Measurements from ENCODE around the gene TCTN3. TPM values are rescaled to one million over a fixed set of nuclear protein-coding genes. Genes with fewer than 3 reads are reported as not detected.

Gene TCTN3
- total and polyA plus RNA-seq, 4 donors: 15.1 to 18.3 (median 17.3) TPM

DNA sequence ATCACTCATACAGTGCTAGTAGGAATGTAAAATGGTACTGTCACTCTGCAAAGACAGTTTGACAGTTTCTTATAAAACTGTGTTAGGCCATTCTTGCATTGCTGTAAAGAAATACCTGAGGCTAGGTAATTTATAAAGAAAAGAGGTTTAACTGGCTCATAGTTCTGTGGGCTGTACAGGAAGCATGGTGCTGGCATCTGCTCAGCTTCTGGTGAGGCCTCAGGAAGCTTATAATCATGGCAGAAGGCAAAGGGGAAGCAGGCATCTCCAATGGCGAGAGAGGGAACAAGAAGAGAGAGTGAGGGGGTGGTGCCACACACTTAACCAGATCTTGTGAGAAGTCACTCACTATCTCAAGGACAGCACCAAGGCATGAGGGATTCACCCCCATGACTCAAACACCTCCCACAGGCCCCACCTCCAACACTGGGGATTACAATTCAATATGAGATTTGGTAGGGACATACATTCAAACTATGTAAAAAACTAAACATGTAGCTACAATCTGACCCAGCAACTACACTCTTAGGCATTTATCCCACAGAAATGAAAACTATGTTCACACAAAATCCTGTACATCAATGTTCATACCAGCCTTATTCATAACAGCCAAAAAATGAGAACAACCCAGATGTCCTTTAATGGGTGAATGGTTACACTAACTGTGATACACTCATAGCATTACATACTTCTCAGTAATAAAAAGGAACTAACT lies 42.2 kb downstream of the TCTN3 start (continued):
- TF ChIP-seq, protein P1, sequence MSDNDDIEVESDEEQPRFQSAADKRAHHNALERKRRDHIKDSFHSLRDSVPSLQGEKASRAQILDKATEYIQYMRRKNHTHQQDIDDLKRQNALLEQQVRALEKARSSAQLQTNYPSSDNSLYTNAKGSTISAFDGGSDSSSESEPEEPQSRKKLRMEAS (IDR thresholded peaks at IDR 0.05): no peak
- TF ChIP-seq HNF4G (IDR thresholded peaks at IDR 0.05) (no peak), RXRA (IDR thresholded peaks at IDR 0.05) (no peak)

DNA sequence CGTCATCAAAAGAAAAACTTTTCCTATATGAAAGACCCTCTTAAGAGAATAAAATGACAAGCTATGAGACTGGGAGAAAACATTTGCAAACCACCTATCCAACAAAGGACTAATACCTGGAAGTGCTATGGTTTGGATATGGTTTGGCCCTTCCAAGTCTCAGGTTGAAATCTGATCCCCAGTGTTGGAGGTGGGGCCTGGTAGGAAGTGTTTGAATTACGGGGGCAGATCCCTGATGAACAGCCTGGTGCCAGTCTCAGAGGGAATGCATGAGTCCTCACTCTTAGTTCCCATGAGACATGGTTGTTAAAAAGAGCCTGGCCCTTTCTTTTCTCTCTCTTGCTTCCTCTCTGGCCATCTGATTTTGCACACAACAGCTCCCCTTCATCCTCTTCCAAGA lies 43.5 kb downstream of the TCTN3 start:
- Histone ChIP-seq H3K9ac (ENCODE audit: low read depth in 1 of 2, low read length in 2 of 2) (no peak overlapping the region), H3K27ac (ENCODE audit: low read depth in 1 of 2, low read length in 2 of 2) (no peak overlapping the region), H3K9me3 (ENCODE audit: control insufficient read depth in 4 of 4, low read length in 3 of 4) (no peaks in the 10 kb centered on the region), H3K27me3 (ENCODE audit: control insufficient read depth in 4 of 4, insufficient read depth in 4 of 4, low read length in 3 of 4) (no peaks in the 10 kb centered on the region), H3K4me1 (ENCODE audit: control insufficient read depth in 4 of 4, insufficient read depth in 4 of 4, low read length in 3 of 4) (peaks cover 0 to under 1% (median 0%) of the 10 kb centered on the region in 4 donors), H3K36me3 (ENCODE audit: control insufficient read depth in 4 of 4, insufficient read depth in 3 of 4, low read depth in 1 of 4, low read length in 3 of 4) (peaks cover 4 to 22% (median 16%) of the 10 kb centered on the region in 4 donors), H3K4me3 (ENCODE audit: low read depth in 1 of 3, low read length in 3 of 3) (no peak overlapping the region)
- DNase-seq (ENCODE audit: low spot score): no peak
- 90% methylated on average over 2 of the region's 2 CpGs for WGBS
- TF ChIP-seq, protein P2, sequence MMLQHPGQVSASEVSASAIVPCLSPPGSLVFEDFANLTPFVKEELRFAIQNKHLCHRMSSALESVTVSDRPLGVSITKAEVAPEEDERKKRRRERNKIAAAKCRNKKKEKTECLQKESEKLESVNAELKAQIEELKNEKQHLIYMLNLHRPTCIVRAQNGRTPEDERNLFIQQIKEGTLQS (IDR thresholded peaks at IDR 0.05): no peak
- TF ChIP-seq HNF4G (IDR thresholded peaks at IDR 0.05) (no peak), NR2F2 (IDR thresholded peaks at IDR 0.05) (no peak)

DNA sequence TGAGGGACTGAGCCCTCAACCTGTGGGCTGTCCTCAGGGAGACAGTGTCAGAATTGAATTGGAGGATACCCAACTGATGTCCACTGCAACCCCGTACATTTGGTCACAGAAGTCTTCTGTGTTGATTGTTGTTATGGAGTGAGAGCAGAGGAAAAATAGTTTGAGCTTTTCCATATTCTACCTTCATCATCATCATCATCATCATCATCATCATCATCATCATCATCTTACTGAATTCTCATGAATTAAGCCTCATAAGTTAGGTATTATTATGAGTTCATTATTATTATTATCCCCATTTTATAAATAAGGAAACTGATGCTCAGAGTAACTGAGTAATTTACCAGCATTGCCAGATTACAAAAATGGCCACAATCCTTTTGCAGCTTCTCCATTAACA lies 45.6 kb downstream of the TCTN3 start:
- peaks cover 5 to 25% (median 16%) of the 10 kb centered on the region in 4 donors for H3K36me3 ChIP-seq (ENCODE audit: control insufficient read depth in 4 of 4, insufficient read depth in 3 of 4, low read depth in 1 of 4, low read length in 3 of 4)
- DNase-seq (ENCODE audit: low spot score): no peak
- WGBS: 100% methylated on average over 1 of the region's 1 CpG
- no peak overlapping the region for H3K9ac ChIP-seq (ENCODE audit: low read depth in 1 of 2, low read length in 2 of 2)
- H3K27ac ChIP-seq (ENCODE audit: low read depth in 1 of 2, low read length in 2 of 2): no peak overlapping the region
- no peaks in the 10 kb centered on the region for H3K27me3 ChIP-seq (ENCODE audit: control insufficient read depth in 4 of 4, insufficient read depth in 4 of 4, low read length in 3 of 4)
- no peaks in the 10 kb centered on the region for H3K4me1 ChIP-seq (ENCODE audit: control insufficient read depth in 4 of 4, insufficient read depth in 4 of 4, low read length in 3 of 4)
- TF ChIP-seq HNF4A (conservative IDR thresholded peaks at IDR 0.05) (no peak), FOXA1 (IDR thresholded peaks at IDR 0.05) (no peak), GABPA (IDR thresholded peaks at IDR 0.05 in 1 of 2, conservative IDR thresholded peaks at IDR 0.05 in 1 of 2) (no peak), HNF4G (IDR thresholded peaks at IDR 0.05) (no peak), FOXA2 (IDR thresholded peaks at IDR 0.05) (no peak), JUND (IDR thresholded peaks at IDR 0.05) (no peak), RXRA (IDR thresholded peaks at IDR 0.05) (no peak), TAF1 (conservative IDR thresholded peaks at IDR 0.05) (no peak), RAD21 (IDR thresholded peaks at IDR 0.05) (no peak), NR2F2 (IDR thresholded peaks at IDR 0.05) (no peak), EGR1 (IDR thresholded peaks at IDR 0.05; ENCODE audit: low read depth in 2 of 2) (no peak), YY1 (IDR thresholded peaks at IDR 0.05) (no peak), SP1 (IDR thresholded peaks at IDR 0.05) (no peak)
- TF ChIP-seq, protein P3, sequence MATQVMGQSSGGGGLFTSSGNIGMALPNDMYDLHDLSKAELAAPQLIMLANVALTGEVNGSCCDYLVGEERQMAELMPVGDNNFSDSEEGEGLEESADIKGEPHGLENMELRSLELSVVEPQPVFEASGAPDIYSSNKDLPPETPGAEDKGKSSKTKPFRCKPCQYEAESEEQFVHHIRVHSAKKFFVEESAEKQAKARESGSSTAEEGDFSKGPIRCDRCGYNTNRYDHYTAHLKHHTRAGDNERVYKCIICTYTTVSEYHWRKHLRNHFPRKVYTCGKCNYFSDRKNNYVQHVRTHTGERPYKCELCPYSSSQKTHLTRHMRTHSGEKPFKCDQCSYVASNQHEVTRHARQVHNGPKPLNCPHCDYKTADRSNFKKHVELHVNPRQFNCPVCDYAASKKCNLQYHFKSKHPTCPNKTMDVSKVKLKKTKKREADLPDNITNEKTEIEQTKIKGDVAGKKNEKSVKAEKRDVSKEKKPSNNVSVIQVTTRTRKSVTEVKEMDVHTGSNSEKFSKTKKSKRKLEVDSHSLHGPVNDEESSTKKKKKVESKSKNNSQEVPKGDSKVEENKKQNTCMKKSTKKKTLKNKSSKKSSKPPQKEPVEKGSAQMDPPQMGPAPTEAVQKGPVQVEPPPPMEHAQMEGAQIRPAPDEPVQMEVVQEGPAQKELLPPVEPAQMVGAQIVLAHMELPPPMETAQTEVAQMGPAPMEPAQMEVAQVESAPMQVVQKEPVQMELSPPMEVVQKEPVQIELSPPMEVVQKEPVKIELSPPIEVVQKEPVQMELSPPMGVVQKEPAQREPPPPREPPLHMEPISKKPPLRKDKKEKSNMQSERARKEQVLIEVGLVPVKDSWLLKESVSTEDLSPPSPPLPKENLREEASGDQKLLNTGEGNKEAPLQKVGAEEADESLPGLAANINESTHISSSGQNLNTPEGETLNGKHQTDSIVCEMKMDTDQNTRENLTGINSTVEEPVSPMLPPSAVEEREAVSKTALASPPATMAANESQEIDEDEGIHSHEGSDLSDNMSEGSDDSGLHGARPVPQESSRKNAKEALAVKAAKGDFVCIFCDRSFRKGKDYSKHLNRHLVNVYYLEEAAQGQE (IDR thresholded peaks at IDR 0.05): no peak
- TF ChIP-seq, protein P4, sequence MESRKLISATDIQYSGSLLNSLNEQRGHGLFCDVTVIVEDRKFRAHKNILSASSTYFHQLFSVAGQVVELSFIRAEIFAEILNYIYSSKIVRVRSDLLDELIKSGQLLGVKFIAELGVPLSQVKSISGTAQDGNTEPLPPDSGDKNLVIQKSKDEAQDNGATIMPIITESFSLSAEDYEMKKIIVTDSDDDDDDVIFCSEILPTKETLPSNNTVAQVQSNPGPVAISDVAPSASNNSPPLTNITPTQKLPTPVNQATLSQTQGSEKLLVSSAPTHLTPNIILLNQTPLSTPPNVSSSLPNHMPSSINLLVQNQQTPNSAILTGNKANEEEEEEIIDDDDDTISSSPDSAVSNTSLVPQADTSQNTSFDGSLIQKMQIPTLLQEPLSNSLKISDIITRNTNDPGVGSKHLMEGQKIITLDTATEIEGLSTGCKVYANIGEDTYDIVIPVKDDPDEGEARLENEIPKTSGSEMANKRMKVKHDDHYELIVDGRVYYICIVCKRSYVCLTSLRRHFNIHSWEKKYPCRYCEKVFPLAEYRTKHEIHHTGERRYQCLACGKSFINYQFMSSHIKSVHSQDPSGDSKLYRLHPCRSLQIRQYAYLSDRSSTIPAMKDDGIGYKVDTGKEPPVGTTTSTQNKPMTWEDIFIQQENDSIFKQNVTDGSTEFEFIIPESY (IDR thresholded peaks at IDR 0.05): no peak
- TF ChIP-seq, protein P1 (IDR thresholded peaks at IDR 0.05): no peak
- TF ChIP-seq, protein P5, sequence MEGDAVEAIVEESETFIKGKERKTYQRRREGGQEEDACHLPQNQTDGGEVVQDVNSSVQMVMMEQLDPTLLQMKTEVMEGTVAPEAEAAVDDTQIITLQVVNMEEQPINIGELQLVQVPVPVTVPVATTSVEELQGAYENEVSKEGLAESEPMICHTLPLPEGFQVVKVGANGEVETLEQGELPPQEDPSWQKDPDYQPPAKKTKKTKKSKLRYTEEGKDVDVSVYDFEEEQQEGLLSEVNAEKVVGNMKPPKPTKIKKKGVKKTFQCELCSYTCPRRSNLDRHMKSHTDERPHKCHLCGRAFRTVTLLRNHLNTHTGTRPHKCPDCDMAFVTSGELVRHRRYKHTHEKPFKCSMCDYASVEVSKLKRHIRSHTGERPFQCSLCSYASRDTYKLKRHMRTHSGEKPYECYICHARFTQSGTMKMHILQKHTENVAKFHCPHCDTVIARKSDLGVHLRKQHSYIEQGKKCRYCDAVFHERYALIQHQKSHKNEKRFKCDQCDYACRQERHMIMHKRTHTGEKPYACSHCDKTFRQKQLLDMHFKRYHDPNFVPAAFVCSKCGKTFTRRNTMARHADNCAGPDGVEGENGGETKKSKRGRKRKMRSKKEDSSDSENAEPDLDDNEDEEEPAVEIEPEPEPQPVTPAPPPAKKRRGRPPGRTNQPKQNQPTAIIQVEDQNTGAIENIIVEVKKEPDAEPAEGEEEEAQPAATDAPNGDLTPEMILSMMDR (IDR thresholded peaks at IDR 0.05; ENCODE audit: low read depth, low read length, missing input control): no peak
- TF ChIP-seq, protein P2 (IDR thresholded peaks at IDR 0.05): no peak
- no peaks in the 10 kb centered on the region for H3K9me3 ChIP-seq (ENCODE audit: control insufficient read depth in 4 of 4, low read length in 3 of 4)
- no peak overlapping the region for H3K4me3 ChIP-seq (ENCODE audit: low read depth in 1 of 3, low read length in 3 of 3)
